Measurements from ENCODE around the gene HGFAC. TPM values are rescaled to one million over a fixed set of nuclear protein-coding genes. Genes with fewer than 3 reads are reported as not detected.

The HGFAC gene
- total RNA-seq (2014; rRNA removed; shearing (Covaris generic)): 0.16 TPM in 1 of 2 replicates, not detected in the other

GRCh38 chr4:3441501-3442459 is at the start of gene HGFAC:
HGFAC (plus strand) TSS chr4:3441968; CDS start chr4:3442002, 34 bp downstream.

GRCh38 chr4:3462790-3463415 is 21.1 kb downstream of the HGFAC start, which contains the start of gene DOK7:
DOK7 (plus strand) TSS chr4:3463306; CDS start chr4:3463376, 70 bp downstream.

Other genes starting within 250 kb of the HGFAC start
- 0.45 and 0.80 TPM in 2 replicates for gene MSANTD1, start 192.8 kb upstream of the HGFAC start, total RNA-seq (2014; rRNA removed; shearing (Covaris generic))
- gene RGS12, start 148.9 kb upstream of the HGFAC start, total RNA-seq (2014; rRNA removed; shearing (Covaris generic)): 10.0 and 10.6 TPM in 2 replicates
- 0.38 and 1.2 TPM in 2 replicates for gene DOK7, start 21.3 kb downstream of the HGFAC start, total RNA-seq (2014; rRNA removed; shearing (Covaris generic))
- gene LRPAP1, start 90.5 kb downstream of the HGFAC start, total RNA-seq (2014; rRNA removed; shearing (Covaris generic)): 159 and 191 TPM in 2 replicates

All from A375 (cell line).